Measurements from ENCODE around the gene ETS2.

ETS2 gene

GRCh38 chr21:38857152-38857825, 51.6 kb downstream of the ETS2 start:
- no peaks in the 10 kb centered on the region for H3K9me3 ChIP-seq (ENCODE audit: insufficient read depth, low read length)
- TF ChIP-seq SUZ12 (IDR thresholded peaks at IDR 0.05; ENCODE audit: extremely low read depth, insufficient read depth, insufficient read length): no peak
- TF ChIP-seq YY1 (IDR thresholded peaks at IDR 0.05; ENCODE audit: insufficient read depth, insufficient read length): no peak
- no peak overlapping the region for H3K9ac ChIP-seq (ENCODE audit: insufficient read length, low read depth)
- no peak overlapping the region for H3K4me3 ChIP-seq (ENCODE audit: insufficient read length, low read depth)
- no peak for DNase-seq (ENCODE audit: low read depth, low spot score)
- H3K4me1 ChIP-seq (ENCODE audit: insufficient read depth, insufficient read length): no peaks in the 10 kb centered on the region
- H3K27me3 ChIP-seq (ENCODE audit: insufficient read depth, insufficient read length): no peaks in the 10 kb centered on the region
- H3K36me3 ChIP-seq (ENCODE audit: insufficient read depth, insufficient read length, low read length): no peaks in the 10 kb centered on the region

GRCh38 chr21:38858026-38858811, 52.5 kb downstream of the ETS2 start:
- Histone ChIP-seq H3K27me3 (ENCODE audit: insufficient read depth, insufficient read length) (no peaks in the 10 kb centered on the region), H3K9me3 (ENCODE audit: insufficient read depth, low read length) (no peaks in the 10 kb centered on the region), H3K4me1 (ENCODE audit: insufficient read depth, insufficient read length) (no peaks in the 10 kb centered on the region), H3K36me3 (ENCODE audit: insufficient read depth, insufficient read length, low read length) (no peaks in the 10 kb centered on the region), H3K9ac (ENCODE audit: insufficient read length, low read depth) (no peak overlapping the region), H3K4me3 (ENCODE audit: insufficient read length, low read depth) (no peak overlapping the region)
- no peak for DNase-seq (ENCODE audit: low read depth, low spot score)
- TF ChIP-seq SUZ12 (IDR thresholded peaks at IDR 0.05; ENCODE audit: extremely low read depth, insufficient read depth, insufficient read length) (no peak), ZNF274 (IDR thresholded peaks at IDR 0.05; ENCODE audit: low read depth, low read length) (no peak), YY1 (IDR thresholded peaks at IDR 0.05; ENCODE audit: insufficient read depth, insufficient read length) (no peak)

GRCh38 chr21:38858812-38859205, 53.1 kb downstream of the ETS2 start:
- H3K4me3 ChIP-seq (ENCODE audit: insufficient read length, low read depth): no peak overlapping the region
- no peak for TF ChIP-seq YY1 (IDR thresholded peaks at IDR 0.05; ENCODE audit: insufficient read depth, insufficient read length)
- H3K36me3 ChIP-seq (ENCODE audit: insufficient read depth, insufficient read length, low read length): no peaks in the 10 kb centered on the region
- no peak for DNase-seq (ENCODE audit: low read depth, low spot score)
- no peaks in the 10 kb centered on the region for H3K9me3 ChIP-seq (ENCODE audit: insufficient read depth, low read length)
- H3K4me1 ChIP-seq (ENCODE audit: insufficient read depth, insufficient read length): no peaks in the 10 kb centered on the region
- no peaks in the 10 kb centered on the region for H3K27me3 ChIP-seq (ENCODE audit: insufficient read depth, insufficient read length)
- no peak overlapping the region for H3K9ac ChIP-seq (ENCODE audit: insufficient read length, low read depth)

GRCh38 chr21:38859852-38860251, 54.1 kb downstream of the ETS2 start:
- H3K4me3 ChIP-seq (ENCODE audit: insufficient read length, low read depth): no peak overlapping the region
- no peaks in the 10 kb centered on the region for H3K4me1 ChIP-seq (ENCODE audit: insufficient read depth, insufficient read length)
- DNase-seq (ENCODE audit: low read depth, low spot score): no peak
- no peaks in the 10 kb centered on the region for H3K9me3 ChIP-seq (ENCODE audit: insufficient read depth, low read length)
- TF ChIP-seq ZNF274 (IDR thresholded peaks at IDR 0.05; ENCODE audit: low read depth, low read length) (no peak), SUZ12 (IDR thresholded peaks at IDR 0.05; ENCODE audit: extremely low read depth, insufficient read depth, insufficient read length) (no peak), YY1 (IDR thresholded peaks at IDR 0.05; ENCODE audit: insufficient read depth, insufficient read length) (no peak)
- no peaks in the 10 kb centered on the region for H3K36me3 ChIP-seq (ENCODE audit: insufficient read depth, insufficient read length, low read length)
- no peaks in the 10 kb centered on the region for H3K27me3 ChIP-seq (ENCODE audit: insufficient read depth, insufficient read length)
- no peak overlapping the region for H3K9ac ChIP-seq (ENCODE audit: insufficient read length, low read depth)

GRCh38 chr21:38861056-38861455, 55.3 kb downstream of the ETS2 start:
- TF ChIP-seq SUZ12 (IDR thresholded peaks at IDR 0.05; ENCODE audit: extremely low read depth, insufficient read depth, insufficient read length) (no peak), YY1 (IDR thresholded peaks at IDR 0.05; ENCODE audit: insufficient read depth, insufficient read length) (no peak), ZNF274 (IDR thresholded peaks at IDR 0.05; ENCODE audit: low read depth, low read length) (no peak)
- Histone ChIP-seq H3K27me3 (ENCODE audit: insufficient read depth, insufficient read length) (no peaks in the 10 kb centered on the region), H3K4me1 (ENCODE audit: insufficient read depth, insufficient read length) (no peaks in the 10 kb centered on the region), H3K4me3 (ENCODE audit: insufficient read length, low read depth) (no peak overlapping the region), H3K9ac (ENCODE audit: insufficient read length, low read depth) (no peak overlapping the region), H3K36me3 (ENCODE audit: insufficient read depth, insufficient read length, low read length) (no peaks in the 10 kb centered on the region), H3K9me3 (ENCODE audit: insufficient read depth, low read length) (no peaks in the 10 kb centered on the region)
- no peak for DNase-seq (ENCODE audit: low read depth, low spot score)

- DNase-seq (ENCODE audit: low read depth, low spot score): no peak
- no peaks in the 10 kb centered on the region for H3K9me3 ChIP-seq (ENCODE audit: insufficient read depth, low read length)
- TF ChIP-seq ZNF274 (IDR thresholded peaks at IDR 0.05; ENCODE audit: low read depth, low read length): no peak
- TF ChIP-seq SUZ12 (IDR thresholded peaks at IDR 0.05; ENCODE audit: extremely low read depth, insufficient read depth, insufficient read length): no peak
- TF ChIP-seq YY1 (IDR thresholded peaks at IDR 0.05; ENCODE audit: insufficient read depth, insufficient read length): no peak
- no peaks in the 10 kb centered on the region for H3K4me1 ChIP-seq (ENCODE audit: insufficient read depth, insufficient read length)
- no peak overlapping the region for H3K4me3 ChIP-seq (ENCODE audit: insufficient read length, low read depth)
- no peak overlapping the region for H3K9ac ChIP-seq (ENCODE audit: insufficient read length, low read depth)
- H3K36me3 ChIP-seq (ENCODE audit: insufficient read depth, insufficient read length, low read length): no peaks in the 10 kb centered on the region
- H3K27me3 ChIP-seq (ENCODE audit: insufficient read depth, insufficient read length): no peaks in the 10 kb centered on the region
Measured at GRCh38 chr21:38861989-38862683, 56.4 kb downstream of the ETS2 start.

- no peak overlapping the region for H3K9ac ChIP-seq (ENCODE audit: insufficient read length, low read depth)
- no peaks in the 10 kb centered on the region for H3K27me3 ChIP-seq (ENCODE audit: insufficient read depth, insufficient read length)
- H3K36me3 ChIP-seq (ENCODE audit: insufficient read depth, insufficient read length, low read length): no peaks in the 10 kb centered on the region
- no peak overlapping the region for H3K4me3 ChIP-seq (ENCODE audit: insufficient read length, low read depth)
- H3K9me3 ChIP-seq (ENCODE audit: insufficient read depth, low read length): no peaks in the 10 kb centered on the region
- TF ChIP-seq ZNF274 (IDR thresholded peaks at IDR 0.05; ENCODE audit: low read depth, low read length): no peak
- no peak for TF ChIP-seq SUZ12 (IDR thresholded peaks at IDR 0.05; ENCODE audit: extremely low read depth, insufficient read depth, insufficient read length)
- no peak for TF ChIP-seq YY1 (IDR thresholded peaks at IDR 0.05; ENCODE audit: insufficient read depth, insufficient read length)
- DNase-seq (ENCODE audit: low read depth, low spot score): no peak
- H3K4me1 ChIP-seq (ENCODE audit: insufficient read depth, insufficient read length): no peaks in the 10 kb centered on the region
Measured at GRCh38 chr21:38863291-38863690, 57.6 kb downstream of the ETS2 start.

Measured in NT2/D1 (cell line).